Endothelial cell of hepatic sinusoid (primary cell): ENCODE results near the gene BICC1.
"Not testable (repeated sequence)": the region's sequence is repeated elsewhere in the genome, so short reads cannot be mapped to it uniquely, and the experiment has no call there.

ENCODE experiments used
- in situ Hi-C: cut with HindIII; loops from 2 replicates; pipeline ENCODE4 v1.10.0; 2017; ENCODE audit warnings: low sequenced_read_pairs

The BICC1 gene

GRCh38 chr10:58842860-58843376, 330.2 kb downstream of the BICC1 start:
- in situ Hi-C loops: loop anchor here (5.0 kb wide), 1 partner anchor 79 kb away; no protein-coding TSS in a partner anchor

DNA sequence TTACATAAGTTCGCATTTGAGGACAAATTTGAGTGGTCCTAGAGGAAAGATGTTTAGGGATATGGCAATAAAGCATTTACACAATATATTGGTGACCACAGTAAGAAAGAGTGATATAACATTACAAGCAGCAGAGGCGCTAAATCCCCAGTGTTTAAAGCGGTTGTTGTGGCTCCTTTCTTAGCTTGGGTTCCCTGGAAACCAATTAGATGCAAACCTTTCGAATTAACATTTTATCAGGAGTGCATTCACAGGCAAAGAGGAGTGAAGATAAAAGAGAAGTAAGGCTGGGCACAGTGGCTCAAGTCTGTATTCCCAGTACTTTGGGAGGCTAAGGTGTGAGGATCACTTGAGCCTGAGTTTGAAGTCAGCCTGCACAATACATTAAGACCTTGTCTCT, 331.1 kb downstream of the BICC1 start:
- in situ Hi-C loops: loop anchor here (5.0 kb wide), 1 partner anchor 79 kb away; no protein-coding TSS in a partner anchor

DNA sequence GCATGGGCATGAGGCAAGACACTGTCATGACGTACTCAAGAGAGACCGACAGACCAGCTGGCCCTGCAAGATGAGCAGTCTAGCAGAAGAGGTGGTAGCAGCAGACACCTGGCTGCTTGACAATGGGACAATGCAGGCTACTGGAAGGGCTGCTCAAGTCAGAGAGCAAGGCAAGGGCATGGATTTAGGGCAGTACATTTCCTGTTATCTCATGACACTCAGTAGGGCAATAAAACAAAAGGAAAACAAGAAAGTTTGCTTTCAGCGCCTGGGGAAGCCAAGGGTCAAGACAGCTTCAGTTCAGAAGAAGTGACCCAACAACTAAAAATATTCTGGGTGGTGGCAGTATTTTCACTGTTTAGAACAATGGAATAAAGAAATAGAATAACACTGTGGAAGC, 332.0 kb downstream of the BICC1 start:
- in situ Hi-C loops: loop anchor here (5.0 kb wide), 1 partner anchor 78 kb away; no protein-coding TSS in a partner anchor

GRCh38 chr10:58846856-58847255, 334.2 kb downstream of the BICC1 start:
- in situ Hi-C loops: no loop called here

GRCh38 chr10:58851606-58852005, 338.9 kb downstream of the BICC1 start:
- in situ Hi-C loops: no loop called here

DNA sequence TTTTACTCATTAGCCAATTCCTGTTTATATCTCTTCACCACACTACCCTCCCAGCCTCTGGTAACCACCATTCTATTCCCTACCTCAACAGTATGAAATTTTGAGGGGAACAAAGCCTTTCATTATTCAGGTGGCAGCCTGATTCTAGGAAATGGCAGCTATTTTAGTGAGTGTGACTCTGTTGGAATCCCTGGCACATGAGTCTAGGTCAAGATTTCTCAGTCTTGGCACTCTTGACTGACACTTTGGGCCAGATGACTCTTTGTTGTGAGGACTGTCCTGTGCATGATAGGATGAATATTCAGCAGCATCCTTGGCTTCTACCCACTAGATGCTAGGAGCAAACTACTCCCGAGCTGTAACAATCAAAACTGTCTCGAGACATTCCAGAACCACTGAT, 341.0 kb downstream of the BICC1 start:
- in situ Hi-C loops: no loop called here

GRCh38 chr10:58854811-58855210, 342.1 kb downstream of the BICC1 start:
- in situ Hi-C loops: no loop called here

- in situ Hi-C loops: no loop called here
These were observed 344.0 kb downstream of the BICC1 start for GRCh38 chr10:58856508-58857240.

GRCh38 chr10:58857251-58857805, 344.7 kb downstream of the BICC1 start:
- in situ Hi-C loops: no loop called here

GRCh38 chr10:58858123-58858522, 345.5 kb downstream of the BICC1 start:
- in situ Hi-C loops: not testable (repeated sequence)

DNA sequence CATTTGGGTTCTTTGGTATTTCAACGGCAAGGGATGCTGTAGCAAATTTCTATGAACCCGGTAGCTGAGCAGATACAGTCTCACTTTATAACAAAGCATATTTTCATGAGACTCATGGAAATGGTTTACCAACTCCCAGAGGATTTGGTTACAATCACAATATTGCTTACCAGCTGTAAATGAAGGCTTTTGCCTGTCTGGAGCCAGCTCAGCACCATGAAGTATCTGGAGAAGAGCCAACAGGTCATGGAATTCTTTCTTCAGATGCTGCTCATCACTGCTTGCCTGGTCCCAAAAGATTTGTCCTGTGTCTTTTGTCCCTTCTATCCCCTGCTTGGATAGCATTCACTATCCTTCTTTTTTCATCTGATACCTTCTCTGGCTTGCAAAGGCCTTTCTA, 346.9 kb downstream of the BICC1 start:
- in situ Hi-C loops: no loop called here

GRCh38 chr10:58867683-58868082, 355.0 kb downstream of the BICC1 start:
- in situ Hi-C loops: no loop called here

GRCh38 chr10:58868736-58869435, 356.2 kb downstream of the BICC1 start:
- in situ Hi-C loops: no loop called here

- in situ Hi-C loops: no loop called here
These were observed 357.4 kb downstream of the BICC1 start for GRCh38 chr10:58870070-58870469.

DNA sequence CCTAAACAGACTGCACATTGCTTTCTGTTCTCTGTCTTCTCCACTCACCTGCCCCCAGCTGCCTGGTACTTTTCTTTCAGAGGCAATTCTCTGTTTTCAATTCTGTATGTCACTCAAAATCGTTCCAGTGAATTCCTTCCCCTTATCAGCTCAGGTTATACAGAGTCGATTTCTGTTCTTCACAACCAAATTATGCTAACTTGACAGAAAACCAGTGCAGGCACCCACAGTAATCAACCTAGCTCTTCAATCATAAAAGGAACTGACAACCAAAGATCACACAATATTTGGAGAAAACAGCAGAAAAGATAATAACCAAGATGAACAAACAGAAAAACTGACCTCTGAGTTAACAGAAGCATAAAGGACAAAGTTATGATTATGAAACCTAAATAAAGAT, 360.5 kb downstream of the BICC1 start:
- in situ Hi-C loops: no loop called here
